H1 (cell line): ENCODE results near the gene ARHGAP42. TPM values are rescaled to one million over a fixed set of nuclear protein-coding genes. Genes with fewer than 3 reads are reported as not detected.

ENCODE experiments used
- CTCF ChIA-PET: fragments of 300-600 bp; sonication (Branson Sonifier 250); formaldehyde crosslinking; loops from one replicate; lab custom pipeline; 2021; ENCODE audit not compliant: partially characterized antibody; lab: Charles Lee
- POLR2A ChIA-PET: fragments of 300-600 bp; sonication (Branson Sonifier 250); formaldehyde crosslinking; loops from one replicate; lab custom pipeline; 2021; ENCODE audit warnings: inconsistent platforms; ENCODE audit not compliant: partially characterized antibody; lab: Charles Lee
- DNase-seq, 2 experiments: peaks; one replicate each; pipeline versions ENCODE4 v3.0.0 to v3.0.0-alpha.2; 2010 to 2022; ENCODE audit warnings: low spot score in 2 of 2, low read depth in 1 of 2, mixed read lengths in 1 of 2
- FAIRE-seq: peaks from 2 replicates; lab custom pipeline; 2011; peaks lifted over from hg19 to GRCh38; lab: Jason Lieb, UNC
- H2AFZ ChIP-seq: 2 replicates; pipeline ENCODE4 v1.8.1; 2012; ENCODE audit warnings: low read length, inconsistent platforms
- H2AK5ac ChIP-seq: 2 replicates; pipeline ENCODE4 v1.6.1; 2013; ENCODE audit warnings: low read depth, low read length
- H2BK120ac ChIP-seq: replicated peaks from 2 replicates; pipeline ENCODE3; 2013; ENCODE audit warnings: low read depth, low read length, inconsistent platforms
- H2BK12ac ChIP-seq: 2 replicates; pipeline ENCODE4 v1.6.1; 2013; ENCODE audit warnings: low read depth, low read length
- H2BK15ac ChIP-seq: 2 replicates; pipeline ENCODE4 v1.6.1; 2013; ENCODE audit warnings: low read length
- H2BK20ac ChIP-seq: 2 replicates; pipeline ENCODE4 v1.6.1; 2013; ENCODE audit warnings: low read length
- H2BK5ac ChIP-seq: 2 replicates; pipeline ENCODE4 v1.6.1; 2013; ENCODE audit warnings: low read depth, low read length
- H3K14ac ChIP-seq: 2 replicates; pipeline ENCODE4 v1.6.1; 2013; ENCODE audit warnings: inconsistent platforms; ENCODE audit not compliant: insufficient read length
- H3K18ac ChIP-seq: 2 replicates; pipeline ENCODE4 v1.6.1; 2013; ENCODE audit warnings: low read length; ENCODE audit errors: extremely low read depth
- H3K23ac ChIP-seq: 2 replicates; pipeline ENCODE4 v1.6.1; 2013; ENCODE audit warnings: inconsistent platforms; ENCODE audit not compliant: insufficient read length
- H3K23me2 ChIP-seq: 2 replicates; pipeline ENCODE4 v1.6.1; 2013; ENCODE audit warnings: low read depth, low read length
- H3K27ac ChIP-seq: 2 replicates; pipeline ENCODE4 v1.6.1; 2011; ENCODE audit warnings: low read depth, low read length, inconsistent platforms
- H3K27me3 ChIP-seq, 4 experiments: replicated peaks in 1 of 4; 1 replicate in 1 of 4; 2 replicates in 3 of 4; pipeline versions ENCODE4 v1.6.1 to v1.8.1; 2011 to 2013; ENCODE audit warnings: low read length in 3 of 4, mild to moderate bottlenecking in 3 of 4, inconsistent platforms in 2 of 4, mixed read lengths in 2 of 4, moderate library complexity in 1 of 4; ENCODE audit not compliant: control insufficient read depth in 3 of 4, insufficient read depth in 3 of 4; ENCODE audit errors: extremely low read depth in 1 of 4
- H3K36me3 ChIP-seq, 4 experiments: 2 replicates each; pipeline versions ENCODE4 v1.6.1 to v1.8.1; 2011 to 2013; ENCODE audit warnings: mild to moderate bottlenecking in 4 of 4, low read length in 3 of 4, moderate library complexity in 2 of 4, control low read depth in 1 of 4, inconsistent platforms in 1 of 4; ENCODE audit not compliant: insufficient read depth in 4 of 4, control insufficient read depth in 2 of 4
- H3K4ac ChIP-seq: replicated peaks from 2 replicates; pipeline ENCODE3; 2013; ENCODE audit warnings: low read length, low read depth, mixed read lengths, inconsistent platforms; ENCODE audit not compliant: insufficient read length
- H3K4me1 ChIP-seq, 4 experiments: replicated peaks in 1 of 4; 1 replicate in 1 of 4; 2 replicates in 3 of 4; pipeline versions ENCODE4 v1.6.1 to v1.8.1; 2011 to 2013; ENCODE audit warnings: low read length in 3 of 4, inconsistent platforms in 2 of 4, mixed read lengths in 1 of 4; ENCODE audit not compliant: insufficient read depth in 4 of 4, control insufficient read depth in 3 of 4
- H3K4me2 ChIP-seq, 2 experiments: 2 replicates each; pipeline versions ENCODE4 v1.6.1 to v1.8.1; 2011 to 2013; ENCODE audit warnings: low read depth in 2 of 2, low read length in 2 of 2, control low read depth in 1 of 2, inconsistent platforms in 1 of 2, mild to moderate bottlenecking in 1 of 2; ENCODE audit not compliant: insufficient read depth in 1 of 2
- H3K4me3 ChIP-seq, 4 experiments: fragments of 200-600, 300-600 bp in 1 of 4; sonication (generic), shearing (Covaris generic), sonication (Bioruptor Twin) in 1 of 4; 2 replicates each; pipeline versions ENCODE4 v1.5.1 to v1.8.1; 2011 to 2016; ENCODE audit warnings: low read length in 4 of 4, low read depth in 3 of 4, control low read depth in 2 of 4, inconsistent platforms in 2 of 4, mild to moderate bottlenecking in 2 of 4, mixed read lengths in 1 of 4, moderate library complexity in 1 of 4; ENCODE audit not compliant: insufficient read depth in 2 of 4; ENCODE audit errors: extremely low read depth in 1 of 4
- H3K56ac ChIP-seq: replicated peaks from 2 replicates; pipeline ENCODE3; 2013; ENCODE audit warnings: low read depth, mild to moderate bottlenecking, mixed read lengths, low read length, inconsistent platforms; ENCODE audit not compliant: insufficient read length
- H3K79me1 ChIP-seq: 2 replicates; pipeline ENCODE4 v1.6.1; 2013; ENCODE audit warnings: low read depth, low read length, control low read depth
- H3K79me2 ChIP-seq, 2 experiments: 2 replicates each; pipeline versions ENCODE4 v1.6.1 to v1.8.1; 2012 to 2013; ENCODE audit warnings: low read length in 2 of 2, mild to moderate bottlenecking in 2 of 2, inconsistent platforms in 1 of 2; ENCODE audit not compliant: insufficient read depth in 2 of 2, control insufficient read depth in 1 of 2
- H3K9ac ChIP-seq, 4 experiments: replicated peaks in 1 of 4; 1 replicate in 1 of 4; 2 replicates in 3 of 4; pipeline versions ENCODE4 v1.6.1 to v1.8.1; 2011 to 2013; ENCODE audit warnings: low read depth in 3 of 4, low read length in 3 of 4, control low read depth in 2 of 4, mild to moderate bottlenecking in 2 of 4, moderate library complexity in 2 of 4, inconsistent platforms in 1 of 4; ENCODE audit errors: extremely low read depth in 1 of 4
- H3K9me3 ChIP-seq, 2 experiments: 2 replicates each; pipeline versions ENCODE4 v1.6.1 to v1.8.1; 2012 to 2013; ENCODE audit warnings: mild to moderate bottlenecking in 2 of 2, moderate library complexity in 2 of 2, control low read depth in 1 of 2, inconsistent platforms in 1 of 2, low read depth in 1 of 2, low read length in 1 of 2, mixed read lengths in 1 of 2; ENCODE audit not compliant: insufficient read depth in 2 of 2
- H4K20me1 ChIP-seq, 2 experiments: replicated peaks in 1 of 2; 2 replicates each; pipeline versions ENCODE3 to v1.8.1; 2011 to 2013; ENCODE audit warnings: inconsistent platforms in 2 of 2, low read length in 2 of 2, mild to moderate bottlenecking in 1 of 2; ENCODE audit not compliant: insufficient read depth in 2 of 2, control insufficient read depth in 1 of 2
- H4K5ac ChIP-seq: 2 replicates; pipeline ENCODE4 v1.6.1; 2013; ENCODE audit warnings: low read length, low read depth, mixed read lengths, inconsistent platforms; ENCODE audit not compliant: insufficient read length
- H4K8ac ChIP-seq: 2 replicates; pipeline ENCODE4 v1.8.0; 2013; ENCODE audit warnings: mild to moderate bottlenecking, moderate library complexity, low read length, inconsistent platforms; ENCODE audit not compliant: insufficient read depth; ENCODE audit errors: extremely low read depth
- H4K91ac ChIP-seq: replicated peaks from 2 replicates; pipeline ENCODE3; 2013; ENCODE audit warnings: low read length, mixed read lengths, inconsistent platforms; ENCODE audit not compliant: insufficient read length
- ATF2 ChIP-seq: IDR thresholded peaks from 2 replicates; pipeline ENCODE4 v1.6.1; 2012; ENCODE audit warnings: low read length, inconsistent platforms
- BCL11A ChIP-seq, 2 experiments: IDR thresholded peaks; one replicate each; pipeline ENCODE4 v1.6.1; 2011; ENCODE audit warnings: low read depth in 2 of 2, low read length in 2 of 2, mild to moderate bottlenecking in 2 of 2
- CBX8 ChIP-seq: fragments of 300-800, 300-1000 bp; sonication (generic); IDR thresholded peaks from 2 replicates; pipeline ENCODE4 v1.7.1; 2016; ENCODE audit warnings: low read depth, low read length, borderline replicate concordance
- EZH2 ChIP-seq: fragments of 200-600 bp; sonication (generic); IDR thresholded peaks from 2 replicates; pipeline ENCODE4 v1.7.1; 2012; ENCODE audit warnings: low read depth, mild to moderate bottlenecking, moderate library complexity, low read length, inconsistent platforms; ENCODE audit not compliant: severe bottlenecking
- GABPA ChIP-seq: IDR thresholded peaks from 2 replicates; pipeline ENCODE4 v1.6.1; 2011; ENCODE audit warnings: mild to moderate bottlenecking, low read length, moderate library complexity, borderline replicate concordance; ENCODE audit not compliant: insufficient read depth
- HDAC6 ChIP-seq: IDR thresholded peaks from one replicate; pipeline ENCODE4 v1.7.1; 2012; ENCODE audit warnings: low read depth, mild to moderate bottlenecking, inconsistent platforms, low read length, moderate library complexity
- KDM1A ChIP-seq: fragments of 200-600, 300-600 bp; sonication (generic); IDR thresholded peaks from 2 replicates; pipeline ENCODE4 v1.7.1; 2016; ENCODE audit warnings: mild to moderate bottlenecking, low read length, borderline replicate concordance
- POU5F1 ChIP-seq: IDR thresholded peaks from 2 replicates; pipeline ENCODE4 v1.6.1; 2011; ENCODE audit warnings: low read depth, mild to moderate bottlenecking, low read length, moderate library complexity
- RAD21 ChIP-seq, 2 experiments: IDR thresholded peaks in 1 of 2; conservative IDR thresholded peaks in 1 of 2; 2 replicates each; pipeline ENCODE4 v1.6.1; 2011; ENCODE audit warnings: low read depth in 2 of 2, low read length in 2 of 2, improper control_type of control experiment in 1 of 2, inconsistent platforms in 1 of 2, mild to moderate bottlenecking in 1 of 2, moderate library complexity in 1 of 2
- RXRA ChIP-seq: IDR thresholded peaks from 2 replicates; pipeline ENCODE4 v1.6.1; 2011; ENCODE audit warnings: low read depth, mild to moderate bottlenecking, low read length, moderate library complexity; ENCODE audit not compliant: insufficient read depth
- SUZ12 ChIP-seq: fragments of 200-600 bp; sonication (generic); IDR thresholded peaks from 2 replicates; pipeline ENCODE4 v1.6.1; 2012; ENCODE audit warnings: mild to moderate bottlenecking, inconsistent platforms, low read length, moderate library complexity, mixed read lengths
- WGBS, 2 experiments: shearing (Covaris generic) in 1 of 2; methylation state at CpG; one replicate each; pipeline versions ENCODE4 v1.1.6 to v1.1.7; 2013 to 2015; ENCODE audit warnings: low lambda C conversion rate in 2 of 2, mixed read lengths in 2 of 2, inconsistent platforms in 1 of 2, low coverage in 1 of 2, missing lambda C conversion rate in 1 of 2; ENCODE audit not compliant: insufficient replicate concordance in 2 of 2, insufficient coverage in 1 of 2, insufficient read length in 1 of 2; ENCODE audit errors: extremely low coverage in 1 of 2, missing lambda C conversion rate in 1 of 2; 5-methylcytosine and 5-hydroxymethylcytosine counted together
- polyA plus RNA-seq, 7 experiments: library from polyadenylated mRNA; depleted of rRNA in 3 of 7; stranded (reverse) in 5 of 7; unstranded in 2 of 7; fragments of >200 nt in 5 of 7; fragments of 200-250 nt in 2 of 7; gene quantifications; 1 replicate in 5 of 7; 2 replicates in 1 of 7; 4 replicates in 1 of 7; pipeline versions ENCODE4 v1.2.1 to v1.2.3, GENCODE V29; 2011 to 2013; ENCODE audit warnings: missing spikeins in 2 of 7, mixed read lengths in 2 of 7
- total RNA-seq: library from RNA; stranded (reverse); fragmentation: NEBNext Ultra II Directional; extraction: Animal tissue kit (Norgen Biotek cat#: 25700); gene quantifications from 2 replicates; pipeline ENCODE4 v1.2.1, GENCODE V29; 2021

ARHGAP42 gene
- total and polyA plus RNA-seq, 2 of the 8 experiments (the other 6 are each of a cell fraction or from before 2014, with no cell fraction given), result 22.2 to 33.5 TPM

DNA sequence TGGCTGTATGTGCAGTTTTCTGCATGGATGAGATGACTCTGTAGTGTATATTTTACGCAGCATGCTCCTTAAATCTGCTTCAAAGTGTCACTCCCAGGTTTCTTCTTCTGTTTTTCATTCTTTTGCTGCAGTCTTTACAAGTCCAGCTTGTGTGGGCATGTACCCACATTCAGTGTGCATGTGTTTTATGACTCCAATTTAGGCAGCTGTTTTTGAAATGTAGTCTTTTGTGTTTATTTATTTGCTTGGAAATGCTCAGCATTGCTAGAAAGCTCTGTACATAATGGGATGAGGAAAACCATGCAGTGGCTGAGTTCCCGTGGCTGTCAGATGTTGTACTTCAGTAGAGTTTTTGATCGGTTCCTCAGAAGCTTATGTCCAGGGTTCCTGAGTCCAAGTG is 138.5 kb downstream of the ARHGAP42 start:
- no peak for FAIRE-seq
- H4K91ac ChIP-seq, result no peak overlapping the region
- WGBS, 2 experiments, result 91% methylated on average over 3 of the region's 3 CpGs; no CpG with 5 or more reads in 1 of the 2 experiments

More for the DNA sequence above, 138.5 kb downstream of the ARHGAP42 start:
- Histone ChIP-seq H3K4me3 (no peak overlapping the region), H2BK5ac (no peak overlapping the region), H3K4me2 (no peak overlapping the region), H2BK12ac (no peak overlapping the region), H3K56ac (no peak overlapping the region), H3K4me1 (peaks cover 4 to 25% (median 15%) of the 10 kb centered on the region in 4 experiments; a peak in 6 of 7 replicates), H4K20me1 (no peaks in the 10 kb centered on the region), H3K23me2 (no peaks in the 10 kb centered on the region), H3K27ac (no peak overlapping the region), H4K8ac (no peak overlapping the region), H2AK5ac (no peak overlapping the region), H2AFZ (no peak overlapping the region), H3K9ac (no peak overlapping the region), H3K27me3 (peaks cover 0 to 2% (median 0%) of the 10 kb centered on the region in 4 experiments; a peak in 1 of 7 replicates), H3K9me3 (no peaks in the 10 kb centered on the region), H3K18ac (0 out of 2 replicates have a peak overlapping the region, but pooled peaks have one; percentile 9), H3K14ac (no peak overlapping the region), H3K36me3 (no peaks in the 10 kb centered on the region), H3K4ac (no peak overlapping the region), H4K5ac (no peak overlapping the region), H2BK20ac (no peak overlapping the region), H2BK15ac (no peak overlapping the region), H2BK120ac (no peak overlapping the region), H3K79me1 (no peaks in the 10 kb centered on the region; the same call in 1 of the 2 replicates), H3K23ac (no peak overlapping the region), H3K79me2 (peaks cover 0 to 47% of the 10 kb centered on the region in 2 experiments; a peak in 2 of 4 replicates)
- TF ChIP-seq CBX8 (no peak), ATF2 (no peak), KDM1A (no peak), HDAC6 (no peak), POU5F1 (no peak), RXRA (no peak), SUZ12 (no peak), GABPA (no peak), EZH2 (no peak), BCL11A (IDR thresholded peaks at IDR 0.05; ENCODE audit: low read depth in 2 of 2, low read length in 2 of 2) (no peak), RAD21 (IDR thresholded peaks at IDR 0.05 in 1 of 2, conservative IDR thresholded peaks at IDR 0.05 in 1 of 2; ENCODE audit: low read depth in 2 of 2, low read length in 2 of 2) (no peak)
- DNase-seq, result no peak
- CTCF ChIA-PET, result interaction anchor here (0.6 to 2.6 kb wide), 5 partner anchors 8 to 1055 kb away, joined by 3 to 9 read pairs (median 4); no protein-coding TSS in a partner anchor
- POLR2A ChIA-PET, result no interaction called here
